Sigmoid colon (tissue), 3 donors: ENCODE measurements around the gene LEMD1.

Experiments used
- CTCF ChIP-seq, 4 experiments: fragments of 450-650 bp in 3 of 4; fragments of 200-600 bp in 1 of 4; IDR thresholded peaks; one replicate each; pipeline ENCODE4 v1.5.1; 2016 to 2019; ENCODE audit warnings: antibody characterized with exemption in 4 of 4, mild to moderate bottlenecking in 3 of 4, moderate library complexity in 2 of 4
- POLR2A ChIP-seq, 2 donors: fragments of 450-650 bp; IDR thresholded peaks; one replicate each; pipeline ENCODE4 v1.6.1; 2016; ENCODE audit warnings: antibody characterized with exemption in 2 of 2, mild to moderate bottlenecking in 2 of 2, moderate library complexity in 2 of 2

GRCh38 chr1:205434738-205435137 lies 12.9 kb upstream of the LEMD1 start:
- no peak for TF ChIP-seq CTCF (IDR thresholded peaks at IDR 0.05)
- no peak for TF ChIP-seq POLR2A (IDR thresholded peaks at IDR 0.05)
